ENCODE measurements around the gene ITPA. TPM values are rescaled to one million over a fixed set of nuclear protein-coding genes. Genes with fewer than 3 reads are reported as not detected.

Gene ITPA
- total and polyA plus RNA-seq, 2 of the 13 experiments (the other 11 are each of a cell fraction or from before 2014, with no cell fraction given): 60.1 to 103 TPM

GRCh38 chr20:3172126-3172932 is 37.0 kb upstream of the ITPA start (continued):
- TF ChIP-seq SP2 (CRISPR knock-in tag; IDR thresholded peaks at IDR 0.05) (0 out of 2 replicates have a peak, but pooled peaks have one; percentile 29), ZNF639 (CRISPR knock-in tag; conservative IDR thresholded peaks at IDR 0.05) (0 out of 2 replicates have a peak, but pooled peaks have one; percentile 12), ZXDC (CRISPR knock-in tag; IDR thresholded peaks at IDR 0.05) (no peak; the same call in 1 of the 2 replicates), ZNF776 (CRISPR knock-in tag; IDR thresholded peaks at IDR 0.05) (no peak), STAT6 (CRISPR knock-in tag; IDR thresholded peaks at IDR 0.05; ENCODE audit: borderline replicate concordance) (0 out of 2 replicates have a peak, but pooled peaks have one; percentile 82)

Measured in HepG2 (cell line).